Activated T-helper 1 cell treated with anti-CD3 and anti-CD28 coated beads, Interleukin-2, amount 50 U/mL, for 16 hours (primary cell): ENCODE data around the gene PLEKHH1.
"Not testable (repeated sequence)": the region's sequence is repeated elsewhere in the genome, so short reads cannot be mapped to it uniquely, and the experiment has no call there.

ENCODE experiments used
- DNase-seq, 2 donors: peaks; one replicate each; pipeline ENCODE4 v3.0.0-alpha.2; 2020; ENCODE audit warnings: low read depth in 1 of 2, low spot score in 1 of 2

Gene PLEKHH1

GRCh38 chr14:67579636-67580035 lies 46.5 kb downstream of the PLEKHH1 start:
- DNase-seq: no peak

DNA sequence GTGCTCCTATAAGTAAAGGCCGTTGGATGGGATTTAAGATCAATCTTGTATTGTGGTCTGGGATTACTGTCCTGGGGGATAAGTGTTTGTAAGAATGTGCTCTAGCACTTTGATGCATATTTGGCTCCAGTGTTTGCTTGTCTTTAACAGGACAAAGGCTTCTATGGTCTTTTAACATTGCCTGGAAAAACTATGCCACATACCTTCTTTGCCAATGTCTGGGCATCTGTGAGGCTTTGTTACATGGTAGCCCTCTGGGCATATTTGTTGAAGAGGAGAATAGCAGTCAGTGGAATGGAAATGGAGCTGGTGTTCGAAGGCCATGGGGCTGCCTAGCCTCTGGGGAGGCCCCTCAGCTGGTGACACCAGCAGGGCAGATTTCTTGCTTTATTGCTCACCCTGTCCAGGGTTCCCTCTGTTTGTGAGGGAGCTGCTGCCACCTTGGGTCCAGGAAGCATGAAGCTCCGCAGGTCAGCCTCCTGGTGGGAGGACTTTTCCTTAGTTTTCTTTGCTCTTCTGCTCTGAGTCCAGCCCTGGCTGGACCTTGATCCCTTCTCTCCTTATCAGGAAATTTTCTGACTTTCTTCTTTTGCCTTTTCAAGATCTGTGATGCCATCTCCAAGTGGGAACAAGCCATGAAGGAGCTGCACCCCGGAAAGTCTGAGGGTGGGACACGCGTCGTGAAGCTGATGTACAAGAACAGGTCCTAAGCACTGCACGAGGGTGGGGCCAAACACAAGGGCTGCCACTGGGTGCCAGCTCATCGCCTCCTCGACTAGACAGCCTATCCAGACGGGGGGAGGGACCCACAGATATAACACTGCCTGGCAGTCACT lies 47.5 kb downstream of the PLEKHH1 start:
- DNase-seq: no peak

DNA sequence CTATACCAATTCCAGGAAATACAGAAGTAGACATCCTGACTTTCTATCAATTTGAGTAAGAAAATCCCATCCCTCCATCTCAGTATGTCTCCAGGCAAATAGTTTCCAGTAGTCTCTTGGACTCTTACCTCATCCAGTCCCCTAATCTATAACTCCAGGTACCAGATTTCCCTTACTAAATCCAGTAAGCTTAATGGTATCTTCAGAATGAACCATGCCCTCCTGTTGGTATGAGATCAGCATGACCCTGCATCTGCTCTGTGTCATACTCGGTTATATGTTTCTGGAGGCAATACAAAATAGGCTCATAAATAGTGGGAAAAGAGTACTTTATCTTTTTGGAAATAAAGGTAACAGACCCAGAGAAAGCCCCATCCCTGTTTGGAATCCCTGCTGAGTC lies 48.6 kb downstream of the PLEKHH1 start:
- DNase-seq: no peak

GRCh38 chr14:67582061-67582460 lies 49.0 kb downstream of the PLEKHH1 start:
- DNase-seq: no peak

DNA sequence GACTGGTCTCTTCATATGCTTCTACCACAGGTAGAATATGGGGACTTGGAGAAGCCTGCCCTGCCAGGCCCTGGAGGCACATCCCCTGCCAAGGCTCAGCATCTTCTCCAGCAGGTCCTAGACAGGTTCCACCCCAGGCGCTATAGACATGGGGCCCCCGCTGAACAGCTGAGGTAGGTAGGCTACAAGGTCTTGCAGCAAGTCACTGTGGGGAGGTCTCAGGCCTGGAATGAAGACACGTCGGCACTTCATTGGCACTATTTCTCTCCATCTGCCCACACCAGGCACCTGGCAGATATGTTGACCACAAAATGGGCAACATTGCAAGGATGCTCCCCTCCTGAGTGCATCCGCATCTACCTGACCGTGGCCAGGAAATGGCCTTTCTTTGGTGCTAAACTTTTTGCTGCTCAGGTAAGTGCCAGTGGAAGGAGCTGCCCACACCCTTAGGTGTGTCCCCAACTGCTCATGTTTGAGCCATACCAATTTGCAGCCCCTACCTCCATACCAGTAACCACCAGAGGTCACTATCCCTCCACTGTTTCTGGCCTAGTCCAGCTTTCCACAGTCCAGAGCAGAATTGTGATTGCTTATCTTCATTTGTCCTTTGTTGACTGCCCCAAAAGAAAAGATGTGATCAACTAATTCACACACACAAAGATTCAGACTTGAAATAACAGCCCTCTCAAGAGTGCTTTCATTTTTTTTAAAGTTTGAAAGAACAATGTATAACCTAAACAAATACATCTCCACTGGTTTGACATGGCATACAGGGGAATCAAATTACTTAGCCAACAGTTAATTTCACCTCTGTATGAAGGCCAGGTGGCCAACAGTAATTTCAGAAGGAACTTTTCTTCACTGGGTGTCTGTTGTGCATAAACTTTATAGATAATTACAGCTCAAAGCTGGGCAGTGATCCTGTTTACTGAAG lies 50.9 kb downstream of the PLEKHH1 start:
- DNase-seq: no peak

DNA sequence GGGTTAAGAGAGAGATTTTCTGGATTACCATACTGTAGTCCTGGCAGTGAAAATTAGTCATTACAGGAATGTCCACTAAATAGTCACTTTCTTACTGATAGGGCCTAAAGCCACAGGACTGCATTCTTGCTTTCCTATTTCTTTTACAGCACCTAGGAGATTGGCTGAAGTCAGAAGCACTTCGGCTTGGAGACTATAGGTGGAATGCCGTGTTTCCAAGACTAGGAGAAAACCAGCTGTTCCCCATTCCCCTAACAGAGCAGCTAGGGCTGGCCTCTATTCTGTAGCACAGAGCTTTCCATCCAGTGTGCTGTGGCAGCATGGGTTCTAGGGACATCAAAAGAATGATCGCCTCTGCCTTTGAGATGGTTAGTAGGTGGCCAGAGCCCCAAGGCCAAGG lies 51.9 kb downstream of the PLEKHH1 start:
- no peak for DNase-seq

GRCh38 chr14:67586369-67586768 lies 53.3 kb downstream of the PLEKHH1 start:
- no peak for DNase-seq

GRCh38 chr14:67589204-67589770 lies 56.2 kb downstream of the PLEKHH1 start:
- no peak for DNase-seq

DNA sequence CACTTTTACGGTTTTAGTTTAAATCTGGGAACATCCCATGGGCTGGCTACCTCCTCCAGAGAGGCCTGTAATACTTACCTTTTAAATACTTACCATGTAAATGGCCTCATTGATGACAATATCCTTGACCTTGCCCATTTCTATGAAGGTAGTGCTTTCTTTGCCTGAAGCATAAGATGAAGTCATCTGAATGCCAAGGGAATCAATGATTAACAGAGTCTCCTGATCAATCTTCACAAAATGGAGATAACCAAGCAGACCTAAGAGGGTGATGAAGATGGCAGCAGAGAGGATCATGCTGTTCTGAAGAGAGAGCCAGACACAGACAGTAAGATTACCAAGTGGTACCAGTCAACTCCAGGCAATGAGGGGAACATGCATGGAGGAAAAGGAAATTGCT lies 60.6 kb downstream of the PLEKHH1 start:
- not testable (repeated sequence) for DNase-seq

DNA sequence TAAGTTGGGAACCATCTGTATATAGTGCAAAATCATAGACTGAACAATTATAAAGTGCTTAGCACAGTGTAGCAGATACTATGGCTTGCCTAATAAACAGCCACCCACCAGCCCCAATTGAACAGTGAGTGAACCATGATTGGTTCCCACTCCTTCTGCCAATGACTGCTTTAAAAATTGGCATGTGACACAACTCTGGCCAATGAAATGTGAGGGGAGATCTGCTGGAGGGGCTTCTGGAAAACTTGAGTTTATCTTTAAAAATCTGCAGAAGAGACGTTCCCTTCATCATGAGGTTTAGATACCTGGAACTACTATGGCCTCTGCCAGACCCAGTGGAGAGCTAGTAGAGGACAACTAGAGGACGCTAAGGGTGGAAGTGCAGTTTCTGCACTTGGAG lies 62.3 kb downstream of the PLEKHH1 start:
- DNase-seq: no peak

GRCh38 chr14:67599698-67600561 lies 66.8 kb downstream of the PLEKHH1 start, which contains the start of gene PIGH:
Gene PIGH, minus strand, starts transcription at chr14:67600268. Its CDS starts 65 bp downstream, at chr14:67600203.
- DNase-seq: peak; percentile 90 to 91

- DNase-seq: not testable (repeated sequence)
Observed at GRCh38 chr14:67600562-67600974, 67.5 kb downstream of the PLEKHH1 start.

DNA sequence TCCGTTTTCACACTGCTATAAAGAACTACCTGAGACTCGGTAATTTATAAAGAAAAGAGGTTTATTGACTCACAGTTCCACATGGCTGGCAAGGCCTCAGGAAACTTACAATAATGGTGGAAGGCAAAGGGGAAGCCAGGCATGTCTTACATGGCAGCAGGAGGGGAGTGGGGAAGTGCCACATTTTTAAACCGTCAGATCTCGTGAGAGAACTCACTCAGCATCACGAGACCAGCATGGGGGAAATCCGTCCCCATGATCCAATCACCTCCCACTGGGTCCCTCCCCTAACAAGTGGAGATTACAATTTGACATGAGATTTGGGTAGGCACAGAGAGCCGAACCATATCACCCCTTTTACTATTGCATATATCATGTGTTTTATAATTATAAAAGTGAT lies 69.0 kb downstream of the PLEKHH1 start:
- no peak for DNase-seq

- DNase-seq: no peak
Observed at GRCh38 chr14:67602995-67603545, 70.0 kb downstream of the PLEKHH1 start.

GRCh38 chr14:67607646-67608045 lies 74.6 kb downstream of the PLEKHH1 start:
- no peak for DNase-seq

DNA sequence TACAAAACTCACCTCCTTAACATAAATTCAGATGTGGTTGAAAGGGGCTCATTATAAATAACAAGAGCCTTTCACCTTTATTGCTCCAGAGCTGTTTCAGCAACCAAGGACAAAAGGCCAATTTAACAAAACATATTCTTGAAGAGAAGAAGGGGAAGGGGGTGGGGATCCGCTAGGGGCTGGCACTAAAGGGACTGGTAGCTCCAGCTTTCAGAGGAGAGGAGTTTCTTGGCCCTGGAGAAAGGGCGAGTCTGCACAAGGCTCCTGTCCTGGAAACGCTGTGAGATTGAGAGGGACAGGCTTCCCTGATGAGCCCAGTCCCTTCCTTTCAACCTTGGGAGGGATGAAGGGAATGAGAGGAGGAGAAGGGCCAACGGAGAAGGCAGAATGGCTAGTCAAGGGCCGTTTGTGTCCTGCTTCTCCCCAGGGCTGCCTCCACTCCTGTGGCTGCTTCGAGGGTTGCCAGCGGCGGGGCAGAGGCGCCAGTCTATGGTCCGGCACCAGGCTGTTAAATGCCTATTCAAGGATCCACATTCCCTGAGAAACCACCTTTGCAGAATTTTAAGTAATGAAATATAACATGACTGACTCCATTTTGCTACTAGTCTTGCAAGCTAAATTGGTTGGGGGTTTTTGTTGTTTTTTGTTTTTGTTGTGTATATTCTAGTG lies 76.7 kb downstream of the PLEKHH1 start:
- no peak for DNase-seq

DNA sequence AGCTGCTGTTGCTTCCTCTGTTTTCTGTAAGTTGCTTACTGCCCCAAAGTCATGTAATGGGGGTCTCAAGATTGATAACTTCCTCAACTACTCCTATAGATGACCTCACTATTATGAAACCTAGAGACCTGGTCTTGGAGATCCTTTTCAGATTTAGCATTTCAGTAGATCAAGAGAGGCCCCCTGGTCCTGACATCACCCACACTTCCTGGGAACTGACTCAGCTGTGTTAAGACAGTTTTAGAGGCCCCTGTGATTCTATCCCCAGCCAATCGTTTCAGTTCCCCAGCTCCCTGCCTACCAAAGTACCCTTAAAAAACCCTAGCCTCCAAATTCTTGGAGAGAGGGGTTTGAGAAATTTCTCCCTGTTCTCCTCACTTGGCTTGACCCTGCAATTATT lies 77.4 kb downstream of the PLEKHH1 start:
- DNase-seq: no peak

GRCh38 chr14:67618617-67619063 lies 85.5 kb downstream of the PLEKHH1 start:
- DNase-seq: no peak

- peak; percentile 94 to 95 for DNase-seq
Observed at GRCh38 chr14:67619446-67620216, 86.5 kb downstream of the PLEKHH1 start, which contains the start of gene ARG2. Gene ARG2, plus strand, starts transcription at chr14:67619920. Its CDS starts 58 bp downstream, at chr14:67619978.
